GM10847 (cell line): ENCODE results near the gene DKKL1.

Experiments used
- POLR2A ChIP-seq: IDR thresholded peaks from 2 replicates; pipeline ENCODE4 v1.6.1; 2011; ENCODE audit not compliant: insufficient read length; ENCODE audit errors: extremely low read depth

The DKKL1 gene

GRCh38 chr19:49363268-49364082 lies at the start of gene DKKL1:
DKKL1 (plus strand) TSS chr19:49363877; CDS start chr19:49363999, 122 bp downstream.
- TF ChIP-seq POLR2A, result no peak

- no peak for TF ChIP-seq POLR2A
These were observed 48.6 kb upstream of the DKKL1 start for GRCh38 chr19:49315111-49315510.

DNA sequence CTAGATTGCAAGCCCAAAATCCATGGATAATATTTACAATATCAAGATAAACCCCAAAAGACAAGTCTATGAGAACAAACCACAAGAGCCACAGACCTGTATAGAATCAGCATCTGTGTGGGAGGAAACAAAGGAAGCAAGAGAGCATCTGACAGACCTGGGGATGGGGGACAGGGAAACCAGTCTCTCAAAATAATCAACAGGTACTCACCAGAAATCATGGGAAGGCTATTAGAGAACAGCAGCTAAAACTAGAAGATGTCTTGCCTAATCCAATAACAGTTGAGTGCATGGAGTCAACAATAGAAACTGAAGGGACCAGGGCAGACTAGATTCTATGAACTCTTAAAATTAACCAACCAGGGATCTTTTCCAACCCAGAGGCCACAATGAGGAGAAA lies 47.4 kb upstream of the DKKL1 start:
- no peak for TF ChIP-seq POLR2A

- no peak for TF ChIP-seq POLR2A
These were observed 45.4 kb upstream of the DKKL1 start for GRCh38 chr19:49318296-49318695.

DNA sequence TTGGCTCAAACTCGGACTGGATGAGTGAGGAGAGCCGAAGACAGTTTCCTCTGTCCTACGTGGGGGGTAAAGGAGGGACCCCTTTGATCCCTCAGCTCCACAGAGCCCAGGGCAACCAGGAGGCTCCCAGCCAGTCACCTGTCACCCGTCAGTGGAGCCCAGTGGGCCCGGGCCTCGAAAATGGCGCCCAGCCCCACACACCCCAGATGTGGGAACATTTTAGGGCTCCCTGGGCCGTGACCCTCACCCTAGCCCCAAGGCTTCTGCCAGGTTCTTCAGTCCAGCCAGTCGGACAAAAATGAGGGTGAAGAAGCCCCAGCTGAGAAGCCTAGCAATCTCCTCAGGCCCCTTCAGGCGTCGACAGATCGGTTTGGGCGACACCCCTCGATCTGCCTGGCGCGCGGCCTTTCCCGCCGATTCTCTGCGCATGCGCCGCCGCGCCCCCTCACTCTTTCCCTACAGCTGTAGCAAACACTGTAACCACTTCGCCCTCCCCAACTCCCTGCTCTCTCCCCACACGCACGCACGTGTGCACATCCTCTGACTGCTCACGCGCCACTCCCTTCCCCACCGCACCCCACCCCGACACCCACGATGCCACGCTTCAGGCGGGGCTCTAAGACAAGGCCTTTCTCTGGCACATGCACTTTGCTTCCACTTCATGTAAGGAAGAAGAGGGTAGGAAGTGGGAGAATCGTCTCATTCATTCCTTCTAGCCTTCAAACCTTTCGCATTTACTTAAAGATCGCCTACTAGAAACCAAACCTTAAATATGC lies 38.7 kb upstream of the DKKL1 start, which contains the start of gene SLC6A16:
Gene SLC6A16 (minus strand): TSS at position 391 of the 776 bp plus-strand sequence. CDS start 13,844 bp downstream, outside the sequence.
- TF ChIP-seq POLR2A, result no peak

GRCh38 chr19:49326165-49326704 lies 37.4 kb upstream of the DKKL1 start:
- no peak for TF ChIP-seq POLR2A

- TF ChIP-seq POLR2A, result no peak
These were observed 35.7 kb upstream of the DKKL1 start for GRCh38 chr19:49327878-49328544.

- TF ChIP-seq POLR2A, result no peak
These were observed 34.9 kb upstream of the DKKL1 start for GRCh38 chr19:49328741-49329140.

- no peak for TF ChIP-seq POLR2A
These were observed 32.0 kb upstream of the DKKL1 start for GRCh38 chr19:49331616-49332055.

GRCh38 chr19:49333418-49333805 lies 30.3 kb upstream of the DKKL1 start:
- TF ChIP-seq POLR2A, result no peak

- peak; percentile 70 for TF ChIP-seq POLR2A
These were observed 29.8 kb upstream of the DKKL1 start for GRCh38 chr19:49333811-49334288.

DNA sequence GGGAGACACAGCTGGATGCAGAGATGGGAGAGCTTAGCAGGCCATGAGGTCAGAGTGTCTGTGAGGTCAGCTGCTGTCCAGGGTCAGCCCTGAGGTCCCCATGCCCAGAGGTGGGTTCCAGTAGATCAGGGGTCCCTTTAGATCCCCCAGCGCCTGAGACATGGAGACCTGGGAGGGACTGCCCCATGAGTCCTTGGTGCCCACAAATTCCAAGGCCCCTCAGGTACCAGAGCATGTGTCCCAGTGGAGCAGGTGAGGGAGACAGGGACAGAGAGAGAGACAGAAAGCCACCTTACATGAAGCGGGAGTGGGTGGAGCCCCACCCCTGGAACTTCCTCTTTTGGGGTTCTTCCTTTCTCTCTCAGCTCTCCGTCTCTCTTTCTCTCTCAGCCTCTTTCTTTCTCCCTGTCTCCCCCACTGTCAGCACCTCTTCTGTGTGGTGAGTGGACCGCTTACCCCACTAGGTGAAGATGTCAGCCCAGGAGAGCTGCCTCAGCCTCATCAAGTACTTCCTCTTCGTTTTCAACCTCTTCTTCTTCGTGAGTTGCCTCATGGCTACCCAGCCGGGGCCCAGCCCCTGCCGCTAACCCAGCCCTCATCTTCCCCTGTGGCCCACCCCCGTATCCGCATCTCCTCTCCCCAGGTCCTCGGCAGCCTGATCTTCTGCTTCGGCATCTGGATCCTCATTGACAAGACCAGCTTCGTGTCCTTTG lies 28.4 kb upstream of the DKKL1 start, which contains the start of gene CD37:
Gene CD37 (plus strand): TSS at position 336 of the 713 bp plus-strand sequence. CDS start 135 bp downstream, at position 471.
- TF ChIP-seq POLR2A, result no peak

DNA sequence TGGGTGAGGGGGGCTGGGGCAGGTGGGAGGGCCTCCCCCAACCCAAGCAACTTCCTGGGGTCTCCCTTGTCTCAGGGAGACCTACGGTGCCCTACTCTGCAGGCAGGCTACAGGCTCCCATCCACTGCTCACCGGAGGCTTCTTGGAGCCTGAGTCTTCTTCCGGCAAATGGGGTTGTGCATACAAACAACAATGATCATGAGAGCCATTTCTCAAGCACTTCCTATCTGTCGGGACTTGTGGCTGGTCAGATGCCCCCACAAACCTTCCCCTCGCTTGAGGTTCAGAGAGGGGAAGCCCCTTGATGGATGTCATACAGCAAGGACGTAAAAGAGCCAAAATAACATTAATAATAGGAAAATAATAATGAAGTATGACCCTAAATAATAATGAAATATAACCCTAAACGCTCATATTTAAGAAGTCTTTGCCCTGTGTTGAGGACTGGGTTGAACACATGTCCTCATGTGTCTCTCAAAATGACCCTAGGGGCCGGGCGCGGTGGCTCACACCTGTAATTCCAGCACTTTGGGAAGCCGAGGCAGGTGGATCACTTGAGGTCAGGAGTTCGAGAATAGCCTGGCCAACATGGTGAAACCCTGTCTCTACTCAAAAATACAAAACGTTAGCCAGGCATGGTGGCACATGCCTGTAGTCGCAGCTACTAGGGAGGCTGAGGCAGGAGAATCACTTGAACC lies 27.7 kb upstream of the DKKL1 start:
- TF ChIP-seq POLR2A, result no peak

GRCh38 chr19:49336482-49337266 lies 27.0 kb upstream of the DKKL1 start:
- no peak for TF ChIP-seq POLR2A
